ENCODE measurements around the gene EPHA7. TPM values are rescaled to one million over a fixed set of nuclear protein-coding genes. Genes with fewer than 3 reads are reported as not detected.

The EPHA7 gene
- total RNA-seq, 1 experiment from 2014 or later = not detected

- DNase-seq (ENCODE audit: low spot score) = no peak
Measured at GRCh38 chr6:93325761-93326160, 93.6 kb downstream of the EPHA7 start.

- no peak for DNase-seq (ENCODE audit: low spot score)
Measured at GRCh38 chr6:93323630-93324029, 95.7 kb downstream of the EPHA7 start.

- no peak for DNase-seq (ENCODE audit: low spot score)
Measured at GRCh38 chr6:93322651-93323050, 96.7 kb downstream of the EPHA7 start.

- DNase-seq (ENCODE audit: low spot score) = no peak
Measured at GRCh38 chr6:93319304-93319703, 100.1 kb downstream of the EPHA7 start.

GRCh38 chr6:93318121-93318520 lies 101.2 kb downstream of the EPHA7 start:
- no peak for DNase-seq (ENCODE audit: low spot score)

- no peak for DNase-seq (ENCODE audit: low spot score)
Measured at GRCh38 chr6:93317592-93317991, 101.8 kb downstream of the EPHA7 start.

GRCh38 chr6:93307505-93308409 lies 111.6 kb downstream of the EPHA7 start:
- no peak for DNase-seq (ENCODE audit: low spot score)

- DNase-seq (ENCODE audit: low spot score) = no peak
Measured at GRCh38 chr6:93305088-93305487, 114.3 kb downstream of the EPHA7 start.

GRCh38 chr6:93304505-93304904 lies 114.9 kb downstream of the EPHA7 start:
- no peak for DNase-seq (ENCODE audit: low spot score)

GRCh38 chr6:93300661-93301060 lies 118.7 kb downstream of the EPHA7 start:
- DNase-seq (ENCODE audit: low spot score) = no peak

GRCh38 chr6:93299622-93300021 lies 119.7 kb downstream of the EPHA7 start:
- no peak for DNase-seq (ENCODE audit: low spot score)

- DNase-seq (ENCODE audit: low spot score) = no peak
Measured at GRCh38 chr6:93295631-93296030, 123.7 kb downstream of the EPHA7 start.

- DNase-seq (ENCODE audit: low spot score) = no peak
Measured at GRCh38 chr6:93294879-93295278, 124.5 kb downstream of the EPHA7 start.

GRCh38 chr6:93293872-93294271 lies 125.5 kb downstream of the EPHA7 start:
- no peak for DNase-seq (ENCODE audit: low spot score)

- no peak for DNase-seq (ENCODE audit: low spot score)
Measured at GRCh38 chr6:93293460-93293859, 125.9 kb downstream of the EPHA7 start.

- no peak for DNase-seq (ENCODE audit: low spot score)
Measured at GRCh38 chr6:93282521-93283031, 136.8 kb downstream of the EPHA7 start.

GRCh38 chr6:93278241-93278640 lies 141.1 kb downstream of the EPHA7 start:
- DNase-seq (ENCODE audit: low spot score) = no peak

- DNase-seq (ENCODE audit: low spot score) = no peak
Measured at GRCh38 chr6:93272896-93273295, 146.5 kb downstream of the EPHA7 start.

- DNase-seq (ENCODE audit: low spot score) = no peak
Measured at GRCh38 chr6:93272211-93272610, 147.1 kb downstream of the EPHA7 start.

GRCh38 chr6:93266116-93266817 lies 153.1 kb downstream of the EPHA7 start:
- DNase-seq (ENCODE audit: low spot score) = no peak

- no peak for DNase-seq (ENCODE audit: low spot score)
Measured at GRCh38 chr6:93260881-93261280, 158.5 kb downstream of the EPHA7 start.

GRCh38 chr6:93259332-93259731 lies 160.0 kb downstream of the EPHA7 start:
- DNase-seq (ENCODE audit: low spot score) = no peak

- DNase-seq (ENCODE audit: low spot score) = no peak
Measured at GRCh38 chr6:93252930-93253329, 166.4 kb downstream of the EPHA7 start.

Measured in HT-29 (cell line).